NT2/D1 (cell line): ENCODE results near the gene TNKS2.

Experiments used
- SUZ12 ChIP-seq: IDR thresholded peaks from 2 replicates; pipeline ENCODE4 v1.6.1; 2011; ENCODE audit not compliant: insufficient read length, insufficient read depth; ENCODE audit errors: extremely low read depth
- YY1 ChIP-seq: IDR thresholded peaks from 2 replicates; pipeline ENCODE4 v1.6.1; 2011; ENCODE audit not compliant: insufficient read length, insufficient read depth
- ZNF274 ChIP-seq: IDR thresholded peaks from 2 replicates; pipeline ENCODE4 v1.6.1; 2011; ENCODE audit warnings: mild to moderate bottlenecking, low read depth, low read length

- TF ChIP-seq SUZ12: no peak
- TF ChIP-seq YY1: no peak
- no peak for TF ChIP-seq ZNF274
Observed at GRCh38 chr10:91779011-91779605, 19.1 kb upstream of the TNKS2 start.
